Measurements from ENCODE around the gene TMEM88. TPM values are rescaled to one million over a fixed set of nuclear protein-coding genes. Genes with fewer than 3 reads are reported as not detected.

TMEM88 gene
- polyA plus RNA-seq, 4 donors = 22.1 to 34.0 (median 28.5) TPM

- no peak for DNase-seq (ENCODE audit: low read depth in 4 of 4, low spot score in 2 of 4)
These were observed 27.2 kb downstream of the TMEM88 start for GRCh38 chr17:7882068-7882467.

GRCh38 chr17:7882629-7883028 lies 27.8 kb downstream of the TMEM88 start:
- DNase-seq (ENCODE audit: low read depth in 4 of 4, low spot score in 2 of 4) = no peak

DNA sequence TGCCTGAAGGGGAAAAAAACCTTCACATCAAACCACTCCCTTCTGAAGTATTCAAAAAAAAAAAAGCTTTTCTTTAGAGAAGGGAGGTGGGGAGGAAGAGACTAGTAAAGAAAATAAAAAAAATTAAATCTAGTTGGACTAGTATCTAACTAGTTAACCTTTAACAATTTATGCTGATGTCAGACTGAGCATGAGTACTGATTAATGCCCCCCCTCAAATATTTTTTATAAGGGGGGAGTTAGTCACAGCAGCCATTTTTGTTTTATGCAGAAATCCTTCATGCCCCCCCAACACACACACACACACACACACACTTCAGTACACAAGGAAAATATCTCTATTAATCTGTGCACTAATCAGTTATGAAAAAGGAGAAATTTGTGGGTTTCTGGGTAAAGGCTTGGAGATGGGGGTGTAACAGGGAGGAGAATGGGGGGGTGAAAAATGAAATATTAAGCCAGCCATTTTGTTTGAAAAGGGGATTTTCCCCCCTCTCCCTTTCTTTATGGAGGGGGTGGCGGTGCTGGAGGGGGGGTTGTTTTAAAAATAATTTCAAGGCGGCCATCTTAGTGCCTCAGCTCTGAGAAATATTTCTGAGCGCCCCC lies 29.0 kb downstream of the TMEM88 start:
- DNase-seq (ENCODE audit: low read depth in 4 of 4, low spot score in 2 of 4) = peak in 3 of 4 donors; percentile 37 to 46 (median 40)

DNA sequence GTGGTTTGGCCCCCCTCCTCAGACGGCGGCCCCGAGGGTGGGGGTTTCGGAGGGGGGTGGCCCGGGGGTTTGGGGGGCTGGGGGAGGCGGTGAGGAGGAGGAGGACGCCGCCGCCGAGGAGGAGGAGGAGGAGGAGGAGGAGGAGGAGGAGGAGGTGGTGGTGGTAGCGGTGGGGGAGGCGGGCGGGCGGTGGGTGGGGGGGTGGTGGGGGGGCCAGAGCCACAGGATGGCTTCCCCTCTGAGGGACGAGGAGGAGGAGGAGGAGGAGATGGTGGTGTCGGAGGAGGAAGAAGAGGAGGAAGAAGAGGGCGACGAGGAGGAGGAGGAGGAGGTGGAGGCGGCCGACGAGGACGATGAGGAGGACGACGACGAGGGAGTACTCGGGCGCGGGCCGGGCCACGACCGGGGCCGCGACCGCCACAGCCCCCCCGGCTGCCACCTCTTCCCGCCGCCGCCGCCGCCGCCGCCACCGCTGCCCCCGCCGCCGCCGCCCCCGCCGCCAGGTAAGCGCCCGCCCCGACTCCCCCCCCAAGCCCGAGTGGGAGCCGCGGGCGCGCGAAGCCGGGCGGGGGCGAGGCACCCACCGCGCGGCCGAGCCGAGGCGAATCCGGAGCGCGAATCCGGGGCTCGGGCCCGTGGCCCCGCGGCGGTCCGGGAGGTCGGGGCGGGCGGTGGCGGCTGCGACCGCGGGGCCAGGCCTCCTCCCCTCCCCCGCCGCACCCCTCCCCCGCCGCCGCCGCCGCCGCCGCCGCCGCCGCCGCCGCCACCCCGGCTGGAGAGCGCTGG lies 29.9 kb downstream of the TMEM88 start:
- no peak for DNase-seq (ENCODE audit: low read depth in 4 of 4, low spot score in 2 of 4)

- DNase-seq (ENCODE audit: low read depth in 4 of 4, low spot score in 2 of 4) = peak in 3 of 4 donors; percentile 59 to 70 (median 64)
These were observed 30.7 kb downstream of the TMEM88 start for GRCh38 chr17:7885367-7886226.

- peak in 2 of 4 donors; percentile 29 to 41 for DNase-seq (ENCODE audit: low read depth in 4 of 4, low spot score in 2 of 4)
These were observed 31.6 kb downstream of the TMEM88 start for GRCh38 chr17:7886227-7887037.

DNA sequence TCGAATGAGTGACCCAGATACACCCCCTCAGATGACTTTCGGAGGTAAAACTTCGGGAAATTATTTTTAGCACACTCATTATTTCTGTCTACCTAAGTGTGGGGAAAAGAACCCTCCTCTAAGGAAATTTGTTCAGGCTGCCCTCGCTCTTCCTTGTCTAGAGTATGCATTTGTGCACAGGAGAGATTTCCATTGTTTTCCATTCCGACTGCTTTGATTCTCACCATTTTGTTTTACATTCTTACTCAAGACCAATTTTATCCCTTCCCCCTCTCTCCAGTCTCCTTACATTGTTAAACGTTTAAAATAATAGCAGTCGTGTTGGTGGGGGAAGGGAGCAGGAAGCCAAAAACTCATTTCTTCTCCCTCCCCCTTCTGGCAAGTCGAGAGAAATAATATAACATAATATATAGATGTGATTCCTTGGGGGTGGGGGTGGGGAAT lies 32.2 kb downstream of the TMEM88 start:
- no peak for DNase-seq (ENCODE audit: low read depth in 4 of 4, low spot score in 2 of 4)

DNA sequence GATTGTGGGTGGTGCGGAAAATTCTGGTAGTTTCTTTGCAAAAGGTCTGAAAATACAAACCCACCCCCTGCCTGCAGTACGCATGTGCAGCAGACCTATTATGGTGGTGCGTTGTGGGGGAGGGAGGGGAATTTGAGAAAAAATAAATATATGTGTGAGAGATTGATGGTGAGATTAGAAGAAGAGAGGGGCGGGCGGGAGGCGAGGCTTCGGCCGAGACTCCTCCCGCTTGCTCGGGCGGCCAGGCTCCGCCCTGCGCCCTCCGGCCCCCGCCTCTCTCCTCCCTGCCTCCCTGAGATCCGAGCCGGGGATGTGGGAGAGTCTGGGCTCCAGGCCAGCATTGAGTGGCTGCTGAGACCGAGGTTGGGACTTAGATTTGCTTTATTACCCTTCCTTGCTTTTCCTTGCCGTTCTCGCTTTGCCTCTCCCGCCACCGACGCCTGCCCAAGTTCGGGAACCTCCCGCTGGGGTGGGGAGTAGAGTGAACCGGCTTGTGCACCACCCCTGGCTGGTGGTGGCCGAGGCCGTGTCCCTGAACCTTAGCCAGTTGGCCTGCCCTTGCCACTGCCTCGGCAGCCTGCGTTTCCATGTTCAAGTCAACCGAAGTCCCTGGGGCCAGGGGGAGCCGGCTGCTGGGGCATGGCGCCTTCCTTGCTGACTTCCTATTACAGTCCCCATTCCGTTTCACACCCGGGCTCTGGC lies 32.8 kb downstream of the TMEM88 start:
- peak; percentile 54 to 95 (median 92) for DNase-seq (ENCODE audit: low read depth in 4 of 4, low spot score in 2 of 4)

DNA sequence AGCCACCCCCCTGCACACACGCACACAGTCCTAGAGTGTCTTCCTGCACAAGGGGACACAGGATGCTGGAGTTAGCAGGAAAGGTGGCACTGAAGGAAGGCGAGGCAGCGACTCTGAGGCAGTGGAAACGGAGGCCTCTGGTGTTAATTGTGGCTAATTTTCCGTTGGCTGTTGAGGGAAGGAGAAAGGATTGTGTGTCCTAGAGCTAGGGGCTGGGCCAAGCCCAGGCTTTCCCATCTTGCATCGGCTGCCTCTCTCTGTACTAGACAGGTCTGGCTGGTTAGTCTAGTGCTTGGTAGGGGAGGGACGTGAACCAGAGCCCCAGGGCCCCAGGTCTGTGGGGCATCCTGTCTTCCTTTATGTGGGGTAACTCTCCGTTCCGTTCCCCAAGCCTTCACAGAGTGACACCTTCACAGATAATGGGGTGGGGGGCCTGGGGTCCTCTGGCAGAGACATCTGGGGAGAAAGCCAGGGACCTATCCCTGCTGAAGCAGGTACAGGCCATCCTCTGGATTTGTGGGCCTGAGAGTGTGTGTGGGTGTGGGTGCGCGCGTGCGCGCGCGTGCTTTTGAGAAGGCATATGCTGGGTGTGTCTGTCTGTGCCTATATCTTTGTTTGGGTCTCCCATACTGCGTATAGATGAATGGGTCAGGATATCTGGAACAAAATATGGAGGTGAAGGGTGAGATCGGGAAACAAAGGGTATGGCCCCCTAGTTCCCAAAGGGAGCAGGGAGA lies 33.5 kb downstream of the TMEM88 start, which contains the start of gene CHD3:
Gene CHD3, plus strand, starts transcription at position 606 of the 737 bp plus-strand sequence. CDS start 212 bp downstream, outside the sequence.
- no peak for DNase-seq (ENCODE audit: low read depth in 4 of 4, low spot score in 2 of 4)

- peak; percentile 37 to 71 (median 60) for DNase-seq (ENCODE audit: low read depth in 4 of 4, low spot score in 2 of 4)
These were observed 34.5 kb downstream of the TMEM88 start for GRCh38 chr17:7889166-7889955.

GRCh38 chr17:7893187-7893880 lies 38.5 kb downstream of the TMEM88 start:
- DNase-seq (ENCODE audit: low read depth in 4 of 4, low spot score in 2 of 4) = no peak

GRCh38 chr17:7894226-7894625 lies 39.4 kb downstream of the TMEM88 start:
- no peak for DNase-seq (ENCODE audit: low read depth in 4 of 4, low spot score in 2 of 4)

GRCh38 chr17:7894866-7895265 lies 40.0 kb downstream of the TMEM88 start:
- DNase-seq (ENCODE audit: low read depth in 4 of 4, low spot score in 2 of 4) = no peak

- DNase-seq (ENCODE audit: low read depth in 4 of 4, low spot score in 2 of 4) = no peak
These were observed 42.2 kb downstream of the TMEM88 start for GRCh38 chr17:7897090-7897489.

DNA sequence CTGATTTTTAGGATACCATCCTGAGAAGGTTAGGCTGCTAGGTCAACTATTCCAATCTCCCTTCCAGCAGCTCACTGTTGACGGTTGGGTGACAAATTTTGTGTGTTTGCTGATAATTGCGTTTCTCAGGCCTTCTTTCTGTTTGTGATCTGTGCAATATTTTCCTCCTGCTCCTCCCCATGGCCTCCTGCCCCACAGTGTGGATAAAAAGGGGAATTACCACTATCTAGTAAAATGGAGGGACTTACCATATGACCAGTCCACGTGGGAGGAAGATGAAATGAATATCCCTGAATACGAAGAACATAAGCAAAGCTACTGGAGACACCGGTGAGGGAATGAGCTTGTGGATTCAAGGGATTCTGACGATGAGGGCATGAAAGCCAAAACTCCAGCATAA lies 42.9 kb downstream of the TMEM88 start:
- DNase-seq (ENCODE audit: low read depth in 4 of 4, low spot score in 2 of 4) = no peak

- no peak for DNase-seq (ENCODE audit: low read depth in 4 of 4, low spot score in 2 of 4)
These were observed 48.6 kb downstream of the TMEM88 start for GRCh38 chr17:7903154-7904103.

Data from left renal cortex interstitium (tissue), 4 donors.